ENCODE results near the gene ZNF488.

The ZNF488 gene

GRCh38 chr10:47383261-47384147, 589 bp downstream of the ZNF488 start:
- no peak for DNase-seq (ENCODE audit: low read depth in 2 of 2)

DNA sequence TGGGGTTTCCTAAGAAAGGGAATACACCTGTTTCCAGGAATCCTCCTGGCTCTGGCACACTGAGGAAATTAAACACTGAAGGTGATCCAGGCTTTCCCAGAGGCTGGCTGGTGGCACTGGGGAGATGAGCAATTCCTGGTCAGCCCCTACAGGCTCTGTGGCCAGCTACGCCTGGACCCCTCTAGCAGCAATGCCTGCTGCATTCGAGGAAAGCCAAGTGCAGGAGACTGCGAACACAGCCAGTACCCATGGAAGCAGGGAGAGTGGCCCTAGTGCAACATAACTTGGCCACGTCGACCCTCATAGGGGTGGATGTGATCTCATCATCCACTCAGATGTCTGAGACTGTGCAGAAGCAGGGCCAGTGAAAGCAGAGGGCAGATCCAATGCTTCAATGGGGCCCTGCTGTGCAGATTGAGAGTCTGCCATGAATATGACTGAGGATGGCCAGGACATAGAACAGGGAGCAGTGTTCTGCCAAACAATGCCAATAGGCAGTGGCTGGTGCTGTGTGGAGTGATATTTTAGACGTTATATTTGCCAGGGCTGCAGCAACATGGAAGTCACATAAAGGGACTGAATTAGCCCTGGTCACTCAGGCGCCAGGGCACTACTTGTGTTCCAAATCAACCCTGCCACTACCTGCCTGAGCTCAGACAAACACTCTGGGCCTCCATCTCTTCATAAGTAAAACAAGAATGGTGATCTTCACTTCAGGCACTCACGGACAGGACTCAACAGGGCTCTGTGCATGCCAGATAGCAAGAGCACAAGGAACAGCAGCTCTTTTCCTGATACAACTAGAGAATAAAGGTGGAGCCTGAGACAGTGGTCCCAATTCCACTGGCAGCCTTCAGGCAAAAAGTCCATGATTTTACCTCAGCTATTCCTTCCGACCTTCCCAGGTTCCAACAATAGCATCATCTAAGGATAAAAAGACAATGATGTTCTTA, 2.4 kb downstream of the ZNF488 start:
- DNase-seq (ENCODE audit: low read depth in 2 of 2) = no peak

GRCh38 chr10:47381103-47381395, 3.0 kb downstream of the ZNF488 start:
- no peak for DNase-seq (ENCODE audit: low read depth in 2 of 2)

DNA sequence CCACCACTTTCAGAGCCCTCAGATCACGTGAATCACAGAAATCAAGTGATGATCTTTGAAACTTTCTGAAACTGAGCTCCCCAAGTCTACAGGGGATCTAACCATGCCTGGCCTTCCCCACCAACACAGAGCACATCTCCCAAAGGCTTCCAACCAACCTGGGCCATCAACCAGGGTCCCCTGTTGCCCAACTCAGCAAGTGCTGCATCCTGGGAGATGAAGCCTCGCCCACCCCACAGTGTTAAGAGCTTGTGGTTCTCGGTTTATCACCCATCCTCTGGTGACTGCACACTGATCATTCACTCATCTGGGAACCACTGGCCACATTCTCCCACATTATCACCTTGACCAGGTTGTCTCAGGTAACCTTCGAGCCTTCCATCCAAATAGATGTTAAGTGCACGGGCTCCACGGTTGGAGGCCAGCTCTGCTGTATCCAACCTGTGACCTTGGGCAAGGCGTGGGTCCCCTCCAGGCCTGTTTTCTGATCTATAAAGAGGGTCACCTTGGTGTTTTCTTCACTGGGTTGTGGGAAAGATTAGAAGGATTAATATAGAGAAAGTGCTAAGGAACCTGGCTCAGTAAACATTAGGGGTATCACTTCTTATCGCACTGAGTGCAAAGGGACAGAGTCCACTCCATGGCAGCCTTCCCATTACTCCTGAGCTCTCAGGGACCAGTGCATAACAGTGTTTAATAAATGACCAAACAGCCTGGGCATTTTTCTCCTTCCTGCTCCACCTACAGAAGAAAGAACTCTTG, 3.6 kb downstream of the ZNF488 start:
- no peak for DNase-seq (ENCODE audit: low read depth in 2 of 2)

DNA sequence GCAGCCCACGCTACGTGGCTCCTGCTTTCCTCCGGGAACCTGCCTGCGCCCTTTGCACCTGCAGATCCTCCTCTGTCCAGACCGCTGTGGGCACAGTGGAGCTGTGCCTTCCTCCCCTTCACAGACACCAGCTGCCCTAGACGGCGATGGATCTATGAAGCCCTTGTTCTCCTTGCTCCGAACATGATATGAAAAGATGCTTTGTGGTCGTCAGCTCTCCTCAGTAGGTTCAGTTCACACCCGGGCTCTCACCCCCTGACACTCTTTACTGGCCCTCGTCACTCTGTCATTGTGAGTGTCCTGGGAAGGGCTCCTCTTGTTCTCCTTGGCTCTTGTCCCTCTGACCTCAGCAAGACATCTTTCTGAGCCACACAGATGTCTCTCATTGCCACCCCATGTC, 4.2 kb downstream of the ZNF488 start:
- no peak for DNase-seq (ENCODE audit: low read depth in 2 of 2)

- no peak for DNase-seq (ENCODE audit: low read depth in 2 of 2)
These were observed 4.7 kb downstream of the ZNF488 start for GRCh38 chr10:47379445-47379785.

DNA sequence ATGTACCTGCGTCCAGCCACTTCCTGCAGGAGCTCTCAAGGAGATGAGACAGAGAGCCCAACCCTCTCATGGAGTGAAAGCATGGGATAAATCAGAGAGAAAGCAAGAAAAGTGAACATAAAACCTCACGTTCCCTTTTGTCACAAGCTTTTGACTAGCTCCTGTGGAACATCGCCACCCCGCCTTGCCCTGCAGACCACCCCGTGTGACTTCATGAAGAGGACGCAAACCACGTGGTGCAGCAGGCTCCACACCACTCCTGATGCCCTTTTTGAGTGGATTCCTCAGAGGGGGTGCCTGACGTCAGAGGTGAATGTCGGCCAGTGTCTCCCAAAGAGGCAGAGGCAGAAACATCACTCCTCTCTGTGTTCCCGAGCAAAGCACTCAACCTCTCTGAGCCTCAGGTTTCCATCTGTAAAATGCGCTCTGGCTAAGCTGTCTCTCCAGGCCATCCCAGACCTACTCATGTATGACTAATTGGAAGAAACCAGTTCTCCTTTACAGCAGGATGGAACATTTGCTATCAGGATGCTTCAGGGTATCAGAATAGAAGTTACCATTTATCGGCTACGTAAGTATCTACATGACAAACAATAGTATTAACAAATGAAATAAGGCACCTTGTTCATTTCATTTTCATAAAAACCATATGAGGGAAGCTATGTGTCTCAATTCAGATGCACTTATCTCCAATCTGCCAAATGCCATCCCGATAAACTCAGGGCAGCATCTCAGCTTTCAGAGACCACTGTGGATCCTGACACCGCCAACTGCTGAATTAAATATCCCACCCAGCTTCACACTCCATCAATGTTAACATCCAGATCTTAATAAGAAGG, 5.3 kb downstream of the ZNF488 start:
- DNase-seq (ENCODE audit: low read depth in 2 of 2) = no peak

GRCh38 chr10:47378183-47378510, 5.9 kb downstream of the ZNF488 start:
- DNase-seq (ENCODE audit: low read depth in 2 of 2) = no peak

- no peak for DNase-seq (ENCODE audit: low read depth in 2 of 2)
These were observed 7.4 kb downstream of the ZNF488 start for GRCh38 chr10:47376522-47377220.

DNA sequence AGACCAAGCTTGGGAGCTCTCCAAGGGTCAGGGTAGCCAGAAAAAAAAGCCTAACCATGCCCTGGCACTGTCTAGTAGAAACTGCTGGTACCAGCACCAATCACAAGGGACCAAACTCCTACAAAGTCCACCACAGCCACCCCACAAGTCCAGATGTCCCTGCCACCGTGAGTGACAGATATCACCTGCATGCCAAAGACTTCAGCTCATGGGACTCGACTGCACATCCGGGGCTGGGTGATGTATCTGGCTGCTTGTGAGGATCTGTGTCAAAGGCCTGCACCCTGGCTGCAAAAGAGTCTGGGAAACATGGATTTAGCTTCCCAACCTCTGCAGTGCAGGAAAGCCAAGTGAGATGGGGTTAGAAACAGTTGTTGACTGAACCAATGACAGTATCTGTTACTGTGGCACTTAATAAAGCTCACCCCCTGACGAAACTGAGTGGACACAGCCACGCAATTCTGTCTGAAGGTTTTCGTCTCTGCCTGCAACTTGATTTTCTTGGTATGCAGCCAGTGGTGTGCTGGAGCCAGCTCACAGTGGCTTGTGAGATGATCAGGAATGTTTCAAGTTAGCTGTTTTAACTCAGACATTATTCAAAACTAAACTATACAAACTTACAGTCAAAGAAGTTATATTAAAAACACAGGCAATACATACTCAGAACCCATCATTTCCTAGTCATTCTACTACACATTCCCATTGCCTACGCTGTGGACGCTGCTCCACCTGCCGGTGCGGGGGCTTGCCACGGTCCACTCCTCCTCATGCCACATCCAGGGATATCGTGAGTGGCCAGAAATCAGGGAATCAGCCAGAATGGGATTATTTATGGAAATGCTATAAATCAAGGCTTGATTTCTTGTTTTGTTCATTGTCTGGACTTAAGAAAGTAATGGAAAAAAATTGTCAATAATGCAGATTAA, 9.2 kb downstream of the ZNF488 start:
- DNase-seq (ENCODE audit: low read depth in 2 of 2) = no peak

DNA sequence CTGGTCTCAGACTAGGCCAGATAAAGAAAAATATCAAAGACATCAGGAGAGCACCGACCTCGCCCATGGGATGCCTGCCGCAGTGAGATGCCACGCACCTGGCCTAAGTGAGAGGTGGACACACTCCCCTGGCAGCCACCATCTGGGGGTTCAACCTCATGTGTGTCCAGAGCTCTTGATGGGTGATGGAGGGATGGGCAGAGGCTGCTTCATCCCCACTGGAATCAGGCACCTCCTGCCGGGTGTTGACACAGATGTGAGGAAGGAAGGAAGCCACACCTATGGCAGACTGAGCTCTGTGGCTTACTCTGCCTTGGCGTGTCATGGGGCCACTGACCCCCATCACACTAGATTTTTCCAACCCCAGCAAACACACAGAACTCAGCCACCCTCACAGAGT, 11.4 kb downstream of the ZNF488 start:
- no peak for DNase-seq (ENCODE audit: low read depth in 2 of 2)

- no peak for DNase-seq (ENCODE audit: low read depth in 2 of 2)
These were observed 12.2 kb downstream of the ZNF488 start for GRCh38 chr10:47371629-47372485.

GRCh38 chr10:47370878-47371277, 13.2 kb downstream of the ZNF488 start:
- DNase-seq (ENCODE audit: low read depth in 2 of 2) = no peak

DNA sequence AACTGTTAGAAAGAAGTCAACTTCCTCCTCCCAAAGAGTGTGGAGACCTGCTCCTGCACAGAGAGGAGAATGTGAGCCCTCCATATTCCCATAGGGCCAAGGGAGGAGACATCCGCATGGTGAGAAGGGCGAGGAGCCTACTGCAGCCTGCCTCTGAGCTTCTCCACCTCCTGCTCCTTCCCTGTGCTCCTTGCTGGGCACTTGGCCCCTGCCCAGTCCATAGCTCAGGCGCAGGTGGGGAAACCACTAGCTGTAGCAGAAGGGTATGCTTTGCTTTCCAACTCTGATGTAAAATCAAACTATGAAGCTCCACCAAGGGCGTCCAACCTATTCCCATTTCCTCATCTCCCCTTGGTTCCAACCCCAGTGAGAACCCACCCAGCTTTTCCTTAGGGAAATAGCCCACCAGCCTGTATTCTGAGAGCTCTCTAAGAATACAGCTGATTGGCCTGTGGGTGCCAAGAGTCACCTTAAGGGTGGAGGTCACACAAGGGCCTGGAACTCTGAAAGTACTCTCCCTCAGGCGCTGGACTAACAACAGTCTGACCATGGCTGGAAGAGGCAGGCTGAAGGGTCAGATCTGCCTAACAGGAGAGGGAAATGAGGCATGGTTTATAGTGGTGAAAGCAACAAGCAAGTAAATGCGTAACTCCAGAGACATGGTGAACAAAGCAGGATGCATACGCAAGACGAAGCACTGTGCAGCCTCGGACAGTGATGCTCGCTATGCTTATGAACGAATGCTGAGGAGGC, 13.9 kb downstream of the ZNF488 start:
- DNase-seq (ENCODE audit: low read depth in 2 of 2) = no peak

- DNase-seq (ENCODE audit: low read depth in 2 of 2) = no peak
These were observed 14.7 kb downstream of the ZNF488 start for GRCh38 chr10:47369251-47369894.

DNA sequence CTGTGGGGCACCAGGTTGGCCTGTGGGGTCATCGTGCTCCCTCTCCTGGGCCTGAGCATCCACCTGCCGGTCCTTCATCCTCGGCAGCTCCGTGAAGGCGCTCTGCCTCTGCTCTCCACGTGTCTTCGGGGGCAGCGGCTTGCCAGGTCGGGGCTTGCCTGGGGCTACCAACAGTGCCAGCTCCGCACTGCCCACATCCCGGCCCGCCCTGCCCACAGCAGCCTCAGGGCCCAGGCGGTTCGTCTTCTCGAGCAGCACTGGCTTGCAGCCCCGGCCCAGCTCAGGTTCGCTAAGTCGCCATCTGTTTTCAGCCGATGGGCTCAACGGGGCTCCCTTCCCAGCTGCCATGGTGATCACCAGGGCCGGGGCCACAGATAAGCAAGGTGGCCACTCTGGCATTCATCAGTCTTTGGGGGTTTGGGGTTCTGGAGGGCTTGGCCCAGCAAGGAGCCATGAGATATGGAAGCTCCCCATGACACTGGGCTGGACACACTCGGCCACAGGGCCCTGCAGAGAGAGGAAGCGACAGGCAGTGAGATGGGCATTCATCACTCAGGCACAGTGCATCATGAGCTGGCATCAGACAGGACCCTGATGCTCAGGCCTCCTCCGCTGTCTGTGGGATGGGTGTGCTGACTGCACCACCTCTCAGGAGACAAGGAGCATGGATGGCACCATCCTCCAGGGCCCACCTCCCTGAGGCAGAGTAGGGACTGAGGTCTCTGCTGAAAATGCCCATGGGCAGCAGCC, 15.5 kb downstream of the ZNF488 start:
- DNase-seq (ENCODE audit: low read depth in 2 of 2) = no peak

- DNase-seq (ENCODE audit: low read depth in 2 of 2) = no peak
These were observed 16.4 kb downstream of the ZNF488 start for GRCh38 chr10:47367646-47368045.
